ENCODE data around the gene VARS2.

DNA sequence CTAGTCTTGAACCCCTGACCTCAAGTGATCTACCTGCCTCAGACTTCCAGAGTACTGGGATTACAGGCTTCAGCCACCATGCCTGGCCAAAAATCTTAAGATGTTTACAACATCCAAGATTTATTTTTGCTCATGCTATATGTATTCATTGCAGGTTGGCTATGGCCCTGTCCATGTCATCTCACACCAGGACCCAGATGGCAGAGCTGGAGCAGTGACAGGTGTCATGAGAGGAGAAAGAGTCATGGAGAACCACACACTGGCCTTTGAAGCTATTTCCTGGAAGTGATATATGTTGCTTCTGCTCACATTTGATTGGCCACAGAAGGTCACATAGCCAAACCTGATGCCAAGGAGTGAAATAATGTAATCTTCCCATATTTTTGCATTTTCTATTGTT lies 43.5 kb upstream of the VARS2 start:
- no peak for TF ChIP-seq EZH2 (IDR thresholded peaks at IDR 0.05; ENCODE audit: borderline replicate concordance, low read depth, low read length)
- no peak for TF ChIP-seq CTCF (IDR thresholded peaks at IDR 0.05 in 2 of 3, conservative IDR thresholded peaks at IDR 0.05 in 1 of 3; ENCODE audit: insufficient read depth in 2 of 3, low read depth in 1 of 3, low read length in 3 of 3)
- no peak for TF ChIP-seq ZBTB8A (IDR thresholded peaks at IDR 0.05; ENCODE audit: partially characterized antibody)
- TF ChIP-seq NR2F6 (CRISPR knock-in tag; IDR thresholded peaks at IDR 0.05): no peak
- no peak for TF ChIP-seq HNRNPLL (IDR thresholded peaks at IDR 0.05; ENCODE audit: low read depth, low read length, poor library complexity, severe bottlenecking)
- TF ChIP-seq ZNF398 (CRISPR knock-in tag; IDR thresholded peaks at IDR 0.05): no peak
- TF ChIP-seq ZNF133 (CRISPR knock-in tag; IDR thresholded peaks at IDR 0.05): no peak
- no peak for TF ChIP-seq XRCC5 (IDR thresholded peaks at IDR 0.05; ENCODE audit: low read depth, low read length)
- TF ChIP-seq TCF7L2 (IDR thresholded peaks at IDR 0.05; ENCODE audit: low read depth, low read length): no peak
- no peak for TF ChIP-seq RBM22 (IDR thresholded peaks at IDR 0.05; ENCODE audit: low read depth, low read length, poor library complexity, severe bottlenecking)
- no peak for TF ChIP-seq SNIP1 (IDR thresholded peaks at IDR 0.05; ENCODE audit: low read depth)

All from K562 (cell line).